ENCODE results near the gene ANXA2.

DNA sequence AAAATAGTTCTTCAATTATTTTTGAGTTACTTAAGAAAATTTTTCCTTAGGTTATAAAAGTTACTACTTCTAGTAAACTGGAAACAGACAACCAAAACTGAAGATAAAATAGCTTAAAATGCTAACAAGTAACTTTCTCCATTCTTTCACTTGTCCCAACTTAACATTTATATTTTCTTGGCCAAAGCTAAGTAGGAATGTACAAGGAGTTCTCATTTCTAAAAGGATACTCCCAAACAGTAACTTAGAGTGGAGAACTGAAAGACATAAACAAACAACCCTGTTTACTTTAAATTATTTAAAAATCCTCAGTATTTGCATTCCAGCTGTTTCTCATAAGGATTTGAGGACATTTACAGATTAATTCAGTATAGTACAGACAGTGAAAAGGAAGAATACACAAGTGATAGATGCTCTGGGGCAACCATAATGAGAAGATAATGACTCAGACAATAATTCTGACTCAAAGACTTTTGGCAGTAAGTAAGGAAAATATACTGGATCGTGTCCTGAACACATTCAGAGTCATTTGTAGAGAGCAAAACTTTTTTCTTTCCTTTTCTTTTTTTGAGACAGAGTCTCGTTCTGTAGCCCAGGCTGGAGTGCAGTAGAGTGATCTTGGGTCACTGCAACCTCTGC lies 29.2 kb upstream of the ANXA2 start:
- TF ChIP-seq, protein P1, sequence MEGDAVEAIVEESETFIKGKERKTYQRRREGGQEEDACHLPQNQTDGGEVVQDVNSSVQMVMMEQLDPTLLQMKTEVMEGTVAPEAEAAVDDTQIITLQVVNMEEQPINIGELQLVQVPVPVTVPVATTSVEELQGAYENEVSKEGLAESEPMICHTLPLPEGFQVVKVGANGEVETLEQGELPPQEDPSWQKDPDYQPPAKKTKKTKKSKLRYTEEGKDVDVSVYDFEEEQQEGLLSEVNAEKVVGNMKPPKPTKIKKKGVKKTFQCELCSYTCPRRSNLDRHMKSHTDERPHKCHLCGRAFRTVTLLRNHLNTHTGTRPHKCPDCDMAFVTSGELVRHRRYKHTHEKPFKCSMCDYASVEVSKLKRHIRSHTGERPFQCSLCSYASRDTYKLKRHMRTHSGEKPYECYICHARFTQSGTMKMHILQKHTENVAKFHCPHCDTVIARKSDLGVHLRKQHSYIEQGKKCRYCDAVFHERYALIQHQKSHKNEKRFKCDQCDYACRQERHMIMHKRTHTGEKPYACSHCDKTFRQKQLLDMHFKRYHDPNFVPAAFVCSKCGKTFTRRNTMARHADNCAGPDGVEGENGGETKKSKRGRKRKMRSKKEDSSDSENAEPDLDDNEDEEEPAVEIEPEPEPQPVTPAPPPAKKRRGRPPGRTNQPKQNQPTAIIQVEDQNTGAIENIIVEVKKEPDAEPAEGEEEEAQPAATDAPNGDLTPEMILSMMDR (IDR thresholded peaks at IDR 0.05) = no peak
- no peak for TF ChIP-seq POLR2A (IDR thresholded peaks at IDR 0.05)
